OCI-LY7 (cell line): ENCODE measurements around the gene SART3. TPM values are rescaled to one million over a fixed set of nuclear protein-coding genes. Genes with fewer than 3 reads are reported as not detected.
"Not testable (repeated sequence)": the region's sequence is repeated elsewhere in the genome, so short reads cannot be mapped to it uniquely, and the experiment has no call there.

Source experiments
- BruUV-seq: library from RNA; stranded (reverse); fragments of 400-500 nt; replicated peaks from 2 replicates; lab custom pipeline; 2021; lab: Mats Ljungman, UMichigan
- CTCF ChIA-PET: fragments of 300-600 bp; sonication (Branson Sonifier 250); formaldehyde crosslinking; loops from one replicate; lab custom pipeline; 2022; ENCODE audit warnings: antibody characterized with exemption; ENCODE audit not compliant: unreplicated experiment; lab: Charles Lee
- POLR2A ChIA-PET: fragments of 300-600 bp; sonication (Branson Sonifier 250); formaldehyde crosslinking; loops from one replicate; lab custom pipeline; 2022; ENCODE audit warnings: antibody characterized with exemption; lab: Charles Lee
- DNase-seq: peaks from one replicate; pipeline ENCODE4 v3.0.0-alpha.2; 2015; ENCODE audit warnings: low spot score
- H2AFZ ChIP-seq: fragments of 200-600 bp; sonication (generic), shearing (Covaris generic); 2 replicates; pipeline ENCODE4 v1.6.1; 2014; ENCODE audit warnings: mild to moderate bottlenecking, antibody characterized with exemption, low read length, moderate library complexity
- H3K27ac ChIP-seq: fragments of 200-600 bp; sonication (generic); 2 replicates; pipeline ENCODE4 v1.5.1; 2014; ENCODE audit warnings: mixed run types, low read depth, mild to moderate bottlenecking, moderate library complexity, low read length, inconsistent platforms; ENCODE audit not compliant: poor library complexity, severe bottlenecking
- H3K36me3 ChIP-seq: fragments of 200-600 bp; sonication (generic); 2 replicates; pipeline ENCODE4 v1.6.1; 2014; ENCODE audit warnings: mild to moderate bottlenecking, antibody characterized with exemption, low read length, moderate library complexity, mixed read lengths; ENCODE audit not compliant: insufficient read depth
- H3K4me1 ChIP-seq: fragments of 200-600 bp; sonication (generic); 2 replicates; pipeline ENCODE4 v1.5.1; 2014; ENCODE audit warnings: mild to moderate bottlenecking, low read length; ENCODE audit not compliant: insufficient read depth, poor library complexity, severe bottlenecking
- H3K4me2 ChIP-seq: fragments of 200-600 bp; sonication (generic); 2 replicates; pipeline ENCODE4 v1.6.1; 2014; ENCODE audit warnings: mild to moderate bottlenecking, low read length
- H3K4me3 ChIP-seq: fragments of 200-600 bp; sonication (generic); 2 replicates; pipeline ENCODE4 v1.5.1; 2014; ENCODE audit warnings: mild to moderate bottlenecking, low read depth, low read length; ENCODE audit not compliant: poor library complexity, severe bottlenecking
- H3K79me2 ChIP-seq: fragments of 200-600 bp; sonication (generic); 2 replicates; pipeline ENCODE4 v1.6.1; 2016; ENCODE audit warnings: low read depth, mild to moderate bottlenecking, low read length, moderate library complexity, mixed read lengths; ENCODE audit not compliant: insufficient read depth
- H3K9me2 ChIP-seq: fragments of 200-600 bp; sonication (generic); 2 replicates; pipeline ENCODE4 v1.6.1; 2016; ENCODE audit warnings: mild to moderate bottlenecking, low read length, mixed read lengths; ENCODE audit not compliant: insufficient read depth
- H3K9me3 ChIP-seq: fragments of 200-600 bp; sonication (generic); 2 replicates; pipeline ENCODE4 v1.6.1; 2014; ENCODE audit warnings: mild to moderate bottlenecking, mixed run types, low read length, mixed read lengths
- H4K20me1 ChIP-seq: fragments of 200-600 bp; sonication (generic); 2 replicates; pipeline ENCODE4 v1.6.1; 2014; ENCODE audit warnings: mild to moderate bottlenecking, antibody characterized with exemption, low read length, moderate library complexity, mixed read lengths; ENCODE audit not compliant: insufficient read depth
- EZH2phosphoT487 ChIP-seq: fragments of 200-600 bp; sonication (generic); IDR thresholded peaks from 2 replicates; pipeline ENCODE4 v1.6.1; 2018; ENCODE audit warnings: low read depth, borderline replicate concordance, mild to moderate bottlenecking, mixed run types, antibody characterized with exemption, low read length, moderate library complexity, mixed read lengths
- intact Hi-C: fragments of 100-400 bp; cut with micrococcal nuclease; formaldehyde crosslinking; loops from one replicate; pipeline ENCODE4 v1.10.0; 2022; ENCODE audit not compliant: unreplicated experiment
- total RNA-seq, 2 experiments: library from RNA; depleted of rRNA in 1 of 2; stranded (reverse); fragments of >200 nt in 1 of 2; shearing (Covaris generic) in 1 of 2; gene quantifications; 2 replicates each; pipeline ENCODE4 v1.2.3, GENCODE V29; 2014 to 2022
- TF ChIP-seq, protein P1 (sequence below): fragments of 200-600 bp; sonication (generic); conservative IDR thresholded peaks from 2 replicates; pipeline ENCODE4 v1.5.1; 2014; ENCODE audit warnings: mild to moderate bottlenecking, antibody characterized with exemption, low read length, moderate library complexity, mixed read lengths

Gene SART3
- total RNA-seq, 2 experiments from 2014 or later = 143 to 211 TPM

DNA sequence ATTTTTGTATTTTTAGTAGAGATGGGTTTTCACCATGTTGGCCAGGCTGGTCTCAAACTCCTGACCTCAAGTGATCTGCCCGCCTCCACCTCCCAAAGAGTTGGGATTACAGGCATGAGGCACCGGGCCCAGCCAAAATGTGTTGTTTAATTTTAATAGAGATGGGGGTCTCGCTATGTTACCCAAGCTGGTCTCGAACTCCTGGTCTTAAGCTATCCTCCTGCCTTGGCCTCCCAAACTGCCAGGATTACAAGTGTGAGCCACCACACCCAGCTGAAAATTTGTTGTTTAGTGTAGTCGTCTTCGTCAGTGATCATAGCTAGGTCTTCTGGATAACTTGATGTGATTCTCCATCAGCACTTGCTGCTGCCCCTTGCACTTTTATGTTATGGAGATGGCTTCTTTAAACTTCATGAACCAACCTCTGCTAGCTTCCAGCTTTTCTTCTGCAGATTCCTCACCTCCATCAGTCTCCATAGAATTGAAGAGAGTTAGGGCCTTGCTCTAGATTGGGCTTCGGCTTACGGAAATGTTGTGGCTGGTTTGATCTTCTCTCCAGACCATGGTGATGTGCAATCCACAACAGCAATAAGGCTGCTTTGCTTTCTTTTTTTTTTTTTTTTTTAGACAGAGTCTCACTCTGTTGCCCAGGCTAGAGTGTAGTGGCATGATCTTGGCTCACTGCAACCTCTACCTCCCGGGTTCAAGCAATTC is 14.4 kb upstream of the SART3 start:
- BruUV-seq = no TSS peak
- H3K4me3 ChIP-seq = no peak overlapping the region
- ChIA-PET POLR2A (interaction anchor here (1.5 kb wide), 1 partner anchor 225 kb away, joined by 6 read pairs; no protein-coding TSS in a partner anchor), CTCF (no interaction called here)
- H3K27ac ChIP-seq = no peak overlapping the region
- TF ChIP-seq, protein P1, sequence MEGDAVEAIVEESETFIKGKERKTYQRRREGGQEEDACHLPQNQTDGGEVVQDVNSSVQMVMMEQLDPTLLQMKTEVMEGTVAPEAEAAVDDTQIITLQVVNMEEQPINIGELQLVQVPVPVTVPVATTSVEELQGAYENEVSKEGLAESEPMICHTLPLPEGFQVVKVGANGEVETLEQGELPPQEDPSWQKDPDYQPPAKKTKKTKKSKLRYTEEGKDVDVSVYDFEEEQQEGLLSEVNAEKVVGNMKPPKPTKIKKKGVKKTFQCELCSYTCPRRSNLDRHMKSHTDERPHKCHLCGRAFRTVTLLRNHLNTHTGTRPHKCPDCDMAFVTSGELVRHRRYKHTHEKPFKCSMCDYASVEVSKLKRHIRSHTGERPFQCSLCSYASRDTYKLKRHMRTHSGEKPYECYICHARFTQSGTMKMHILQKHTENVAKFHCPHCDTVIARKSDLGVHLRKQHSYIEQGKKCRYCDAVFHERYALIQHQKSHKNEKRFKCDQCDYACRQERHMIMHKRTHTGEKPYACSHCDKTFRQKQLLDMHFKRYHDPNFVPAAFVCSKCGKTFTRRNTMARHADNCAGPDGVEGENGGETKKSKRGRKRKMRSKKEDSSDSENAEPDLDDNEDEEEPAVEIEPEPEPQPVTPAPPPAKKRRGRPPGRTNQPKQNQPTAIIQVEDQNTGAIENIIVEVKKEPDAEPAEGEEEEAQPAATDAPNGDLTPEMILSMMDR = no peak
- no peak for TF ChIP-seq EZH2phosphoT487
- H3K9me3 ChIP-seq = no peaks in the 10 kb centered on the region
- intact Hi-C loops = no loop called here
- H3K9me2 ChIP-seq = no peaks in the 10 kb centered on the region
- no peak overlapping the region for H3K4me2 ChIP-seq
- no peaks in the 10 kb centered on the region for H3K36me3 ChIP-seq
- no peak overlapping the region for H2AFZ ChIP-seq
- H3K4me1 ChIP-seq = peaks cover 51% of the 10 kb centered on the region
- no peak for DNase-seq
- H3K79me2 ChIP-seq = no peaks in the 10 kb centered on the region
- H4K20me1 ChIP-seq = no peaks in the 10 kb centered on the region

DNA sequence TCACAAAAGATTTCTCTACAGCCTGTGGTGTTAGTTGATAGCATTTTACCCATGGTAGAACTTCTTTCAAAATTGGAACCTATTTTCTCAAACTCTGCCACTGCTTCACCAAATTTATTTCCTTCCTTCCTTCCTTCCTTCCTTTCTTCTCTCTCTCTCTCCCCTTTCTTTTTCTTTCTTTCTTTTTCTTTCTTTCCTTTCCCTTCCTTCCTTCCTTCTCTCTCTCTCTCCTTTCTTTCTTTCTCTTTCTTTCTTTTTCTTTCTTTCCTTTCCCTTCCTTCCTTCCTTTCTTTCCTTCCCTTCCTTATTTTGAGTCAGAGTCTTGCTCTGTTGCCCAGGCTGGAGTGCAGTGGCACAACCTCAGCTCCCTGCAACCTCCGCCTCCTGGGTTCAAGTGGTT is 13.3 kb upstream of the SART3 start:
- BruUV-seq, H3K79me2 ChIP-seq, H3K4me2 ChIP-seq, H3K9me2 ChIP-seq, H3K27ac ChIP-seq, H3K9me3 ChIP-seq, DNase-seq, CTCF ChIA-PET, H4K20me1 ChIP-seq, H3K4me3 ChIP-seq, H2AFZ ChIP-seq, intact Hi-C loops: not testable (repeated sequence)
- POLR2A ChIA-PET = interaction anchor here (0.7 to 2.9 kb wide), 2 partner anchors 43 to 62 kb away, joined by 3 to 12 read pairs; no protein-coding TSS in a partner anchor
- H3K36me3 ChIP-seq = peaks cover 11% of the 10 kb centered on the region; the same call in 1 of the 2 replicates
- H3K4me1 ChIP-seq = peaks cover 54% of the 10 kb centered on the region

DNA sequence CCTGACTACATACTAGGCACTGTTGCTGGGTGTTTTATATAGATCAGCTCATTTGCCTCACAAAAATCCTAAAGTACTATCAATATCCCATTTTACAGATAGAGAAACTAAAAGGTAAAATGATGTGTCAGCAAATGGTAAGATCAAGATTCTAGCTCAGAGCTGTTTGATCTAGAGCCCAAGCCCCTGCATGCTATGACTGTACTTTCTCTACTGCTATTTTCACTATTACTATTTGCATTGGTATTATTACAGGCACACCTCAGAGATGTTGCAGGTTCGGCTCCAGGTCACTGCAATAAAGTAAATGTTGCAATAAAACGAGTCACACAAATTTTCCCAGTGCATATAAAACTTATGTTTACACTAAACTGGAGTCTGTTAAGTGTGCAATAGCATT is 12.3 kb upstream of the SART3 start:
- ChIA-PET POLR2A (interaction anchor here (0.6 to 15.0 kb wide), 8 partner anchors 39 to 286 kb away, joined by 3 to 309 read pairs (median 4); partner anchors contain the start of gene SELPLG), CTCF (interaction anchor here (0.7 to 1.4 kb wide), 2 partner anchors 44 to 68 kb away, joined by 3 read pairs; no protein-coding TSS in a partner anchor)
- no peaks in the 10 kb centered on the region for H3K79me2 ChIP-seq
- H3K27ac ChIP-seq = no peak overlapping the region
- BruUV-seq = no TSS peak
- peak overlapping the region; percentile 12 for H3K4me3 ChIP-seq
- TF ChIP-seq, protein P1 = no peak
- no peak for TF ChIP-seq EZH2phosphoT487
- H3K9me2 ChIP-seq = no peaks in the 10 kb centered on the region
- no peaks in the 10 kb centered on the region for H3K9me3 ChIP-seq
- H4K20me1 ChIP-seq = no peaks in the 10 kb centered on the region
- H3K4me2 ChIP-seq = peak overlapping the region; percentile 63
- no peak for DNase-seq
- intact Hi-C loops = no loop called here
- peaks cover 59% of the 10 kb centered on the region for H3K4me1 ChIP-seq
- H3K36me3 ChIP-seq = peaks cover 13% of the 10 kb centered on the region; the same call in 1 of the 2 replicates
- peak overlapping the region; percentile 8; the same call in 1 of the 2 replicates for H2AFZ ChIP-seq
